Body of pancreas (tissue), 4 donors: ENCODE results near the gene ANKUB1.

Experiments
- CTCF ChIP-seq, 7 experiments: fragments of 450-650 bp in 4 of 7; fragments of 200-600 bp in 3 of 7; sonication (generic) in 3 of 7; IDR thresholded peaks; one replicate each; pipeline ENCODE4 v1.5.1; 2016 to 2019; ENCODE audit warnings: antibody characterized with exemption in 7 of 7
- POLR2A ChIP-seq, 3 donors: fragments of 450-650 bp; IDR thresholded peaks; one replicate each; pipeline ENCODE4 v1.6.1; 2016; ENCODE audit warnings: antibody characterized with exemption in 3 of 3, mild to moderate bottlenecking in 2 of 3

- TF ChIP-seq CTCF (IDR thresholded peaks at IDR 0.05) (no peak), POLR2A (IDR thresholded peaks at IDR 0.05) (no peak)
Measured at GRCh38 chr3:149781211-149781610, 11.1 kb downstream of the ANKUB1 start.
